GM21786 (cell line): ENCODE measurements around the gene CALCB.

Experiments used
- ATAC-seq: cut with Tn5 transposase; IDR thresholded peaks from one replicate; pipeline ENCODE4 v1.9.1; 2021; ENCODE audit not compliant: unreplicated experiment

Gene CALCB

DNA sequence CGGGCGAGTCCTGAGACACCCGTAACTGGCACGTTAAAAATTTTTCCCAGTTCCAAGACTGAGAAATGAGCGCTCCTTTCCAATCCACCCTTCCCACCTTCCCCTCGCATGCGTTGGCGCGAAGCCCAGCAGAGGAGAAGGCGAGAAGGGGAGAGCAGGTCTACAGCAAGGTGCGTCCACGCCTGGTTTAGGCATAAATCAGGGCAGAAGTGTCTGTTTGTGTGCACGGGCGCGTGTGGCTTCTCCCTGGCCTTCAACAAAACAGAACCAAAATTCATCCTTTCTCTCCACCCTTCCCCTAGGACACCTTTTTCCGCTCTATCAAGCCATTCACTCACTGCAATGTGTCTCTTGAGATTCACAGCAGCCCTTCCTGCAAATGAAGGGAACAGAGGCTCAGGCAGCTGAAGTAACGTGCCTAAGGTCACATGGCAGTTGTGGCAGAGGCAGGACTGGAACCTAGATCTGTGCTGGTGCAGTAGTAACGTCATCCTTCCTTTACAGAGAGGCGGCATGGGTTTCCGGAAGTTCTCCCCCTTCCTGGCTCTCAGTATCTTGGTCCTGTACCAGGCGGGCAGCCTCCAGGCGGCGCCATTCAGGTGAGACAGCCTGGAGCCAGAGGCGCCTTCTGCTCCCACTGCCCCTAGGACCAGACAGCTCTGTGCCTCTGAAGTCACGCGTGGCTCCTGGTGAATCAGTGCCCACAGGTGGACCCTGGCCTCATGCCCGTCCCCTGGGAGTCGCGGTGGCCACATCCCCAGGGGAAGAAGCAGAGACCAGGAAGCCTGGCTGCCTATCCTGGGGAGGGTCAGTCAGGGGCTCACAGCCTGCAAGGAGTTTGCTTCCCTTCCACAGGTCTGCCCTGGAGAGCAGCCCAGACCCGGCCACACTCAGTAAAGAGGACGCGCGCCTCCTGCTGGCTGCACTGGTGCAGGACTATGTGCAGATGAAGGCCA lies 1.1 kb downstream of the CALCB start:
- ATAC-seq: peak; percentile 90

DNA sequence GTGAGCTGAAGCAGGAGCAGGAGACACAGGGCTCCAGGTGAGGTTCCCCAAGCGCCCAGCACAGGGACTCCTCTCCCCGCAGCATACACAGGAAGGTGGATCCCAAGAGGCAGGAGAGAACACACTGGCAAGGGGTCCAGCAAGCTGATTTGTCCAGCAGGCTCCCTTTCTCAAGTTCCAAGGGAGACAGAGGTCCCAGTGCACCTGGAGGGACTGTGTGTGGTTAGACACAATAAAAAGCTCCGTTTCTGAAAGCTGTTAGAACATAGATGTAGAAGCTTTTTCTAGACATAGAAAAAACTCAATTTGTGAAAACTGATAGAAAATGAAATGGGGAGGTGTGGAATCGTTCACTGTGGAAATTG lies 1.8 kb downstream of the CALCB start:
- no peak for ATAC-seq

GRCh38 chr11:15091175-15091574 lies 17.8 kb downstream of the CALCB start:
- ATAC-seq: no peak

GRCh38 chr11:15091625-15092024 lies 18.2 kb downstream of the CALCB start:
- ATAC-seq: no peak

DNA sequence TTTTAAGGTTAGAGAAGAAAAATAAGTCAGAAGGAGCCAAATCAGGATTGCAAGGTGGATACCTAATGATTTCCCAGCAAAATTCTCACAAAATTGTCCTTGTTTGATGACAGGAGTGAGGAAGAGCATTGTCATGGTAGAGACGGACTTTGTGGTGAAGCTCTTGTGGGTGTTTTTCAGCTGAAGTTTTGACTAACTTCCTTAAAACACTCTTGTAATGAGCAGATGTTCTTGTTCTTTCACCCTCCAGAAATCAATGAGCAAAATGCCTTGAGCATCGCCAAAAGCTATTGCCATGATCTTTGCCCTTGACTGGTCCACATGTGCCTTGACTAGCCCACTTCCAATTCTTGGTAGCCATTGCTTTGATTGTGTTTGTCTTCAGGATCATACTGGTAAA lies 20.0 kb downstream of the CALCB start:
- no peak for ATAC-seq

DNA sequence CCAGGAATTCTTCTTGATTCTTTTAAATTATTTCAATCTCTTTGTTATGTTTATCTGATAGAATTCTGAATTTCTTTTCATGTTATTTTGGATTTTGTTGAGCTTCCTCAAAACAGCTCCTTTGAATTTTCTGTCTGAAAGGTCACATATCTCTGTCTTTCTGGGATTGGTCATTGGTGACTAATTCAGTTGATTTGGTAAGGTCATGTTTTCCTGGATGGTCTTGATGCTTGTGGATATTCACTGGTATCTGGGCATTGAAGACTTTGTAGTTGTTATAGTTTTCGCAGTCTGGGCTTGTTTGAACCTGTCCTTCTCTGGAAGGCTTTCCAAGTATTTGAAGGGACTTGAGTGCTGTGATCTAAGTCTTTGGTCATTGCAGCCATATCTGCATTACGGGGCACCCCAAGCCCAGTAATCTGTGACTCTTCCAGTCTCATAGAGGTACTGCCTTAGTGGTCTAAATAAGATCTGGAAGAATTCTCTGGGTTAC lies 22.4 kb downstream of the CALCB start:
- ATAC-seq: no peak

- no peak for ATAC-seq
Observed at GRCh38 chr11:15097411-15097810, 24.0 kb downstream of the CALCB start.

DNA sequence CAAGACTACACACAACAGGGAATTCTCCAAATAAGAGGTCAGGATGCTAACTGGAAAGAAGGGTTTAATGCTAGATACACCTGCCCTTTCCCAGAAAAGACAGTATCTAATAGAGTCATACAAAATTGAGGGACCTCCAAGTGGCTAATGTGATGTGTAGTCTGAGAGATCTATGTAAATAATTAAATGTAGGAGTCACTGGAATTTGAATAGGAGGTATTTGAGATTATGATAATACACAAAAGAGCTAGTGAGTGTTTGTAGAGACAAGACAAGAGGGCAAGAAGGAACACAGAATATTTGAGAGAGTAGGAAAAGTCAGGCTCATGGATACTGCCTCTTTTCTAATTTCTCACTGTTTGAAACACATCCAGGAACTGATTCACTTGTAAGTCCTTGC lies 25.9 kb downstream of the CALCB start:
- no peak for ATAC-seq

GRCh38 chr11:15101072-15101709 lies 27.8 kb downstream of the CALCB start:
- peak; percentile 77 for ATAC-seq

- ATAC-seq: no peak
Observed at GRCh38 chr11:15104166-15104565, 30.8 kb downstream of the CALCB start.

DNA sequence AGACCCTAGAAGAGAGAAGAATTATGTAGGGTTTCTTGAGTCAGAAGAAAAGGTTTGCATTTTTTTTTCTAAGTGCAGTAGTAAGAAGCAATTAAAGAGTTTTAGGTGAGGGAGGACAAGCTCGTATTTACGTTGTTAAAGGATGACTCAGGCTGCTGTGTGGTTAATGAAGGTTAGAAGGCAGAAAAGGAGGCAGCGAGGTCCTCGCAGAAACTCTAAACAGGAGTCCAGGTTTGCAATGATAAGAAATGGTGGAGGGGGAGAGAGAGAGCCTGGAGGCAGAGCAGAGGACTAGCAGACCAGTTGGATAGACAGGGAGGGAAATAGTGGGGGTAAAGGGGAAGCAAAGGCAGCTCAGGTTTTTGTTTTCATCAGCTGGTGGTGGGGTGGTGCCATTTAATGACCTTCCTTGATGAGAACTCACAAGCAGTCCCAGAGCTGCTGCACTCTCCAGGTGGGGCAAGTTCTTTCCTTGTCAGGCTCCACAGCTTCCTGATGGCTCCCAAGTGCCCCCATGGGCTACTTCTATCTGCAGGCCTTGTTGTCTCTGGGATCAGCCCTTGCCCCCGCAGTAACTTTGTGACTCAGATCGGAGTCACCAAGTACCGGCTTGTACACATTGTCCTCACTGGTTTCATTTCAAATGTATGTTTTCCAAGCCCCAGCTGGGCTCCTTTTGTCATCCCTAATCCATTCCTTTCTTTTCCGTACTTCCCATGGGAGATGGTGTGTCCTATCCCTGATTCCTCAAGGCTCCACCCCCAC lies 33.0 kb downstream of the CALCB start:
- no peak for ATAC-seq

- peak; percentile 53 for ATAC-seq
Observed at GRCh38 chr11:15107730-15108515, 34.5 kb downstream of the CALCB start.

- ATAC-seq: no peak
Observed at GRCh38 chr11:15108592-15109130, 35.3 kb downstream of the CALCB start.

DNA sequence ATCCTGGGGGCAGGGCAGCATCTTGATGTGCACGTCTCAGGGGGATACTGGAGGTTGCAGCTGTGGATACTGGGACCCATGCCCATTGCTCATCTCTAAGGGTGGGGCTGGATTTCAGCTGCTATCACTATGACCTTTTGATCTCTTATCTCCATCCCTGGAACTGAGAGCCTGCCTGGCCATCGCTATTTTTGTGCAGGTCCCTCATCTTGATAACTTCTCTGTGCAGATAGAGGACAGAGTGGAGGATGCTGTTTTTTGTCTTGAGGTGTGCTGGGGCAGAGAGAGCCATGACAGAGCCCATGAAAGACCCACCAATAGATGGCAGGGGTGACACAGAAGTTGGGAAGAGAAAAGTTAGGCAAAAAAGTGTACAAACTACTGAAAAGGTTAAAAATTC lies 36.2 kb downstream of the CALCB start:
- ATAC-seq: no peak

DNA sequence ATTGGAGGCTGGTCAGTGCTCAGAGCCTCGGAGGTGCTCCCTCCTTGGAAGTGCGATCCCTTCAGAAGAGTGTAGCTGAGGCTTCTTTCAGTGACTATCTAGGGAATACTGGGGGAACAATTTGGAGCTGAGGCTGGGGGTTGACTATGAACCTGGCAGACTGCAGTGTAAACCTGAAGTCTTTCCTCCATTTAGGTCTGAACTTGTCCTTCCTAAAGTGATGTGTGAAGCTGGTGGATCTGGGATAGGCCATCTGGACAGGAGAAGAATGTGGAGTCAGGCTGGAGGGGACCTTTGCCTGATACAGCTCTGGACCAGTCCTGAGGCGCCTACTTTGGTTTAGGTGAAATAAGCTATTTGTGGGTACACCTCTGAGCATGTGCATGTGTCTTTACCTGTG lies 37.8 kb downstream of the CALCB start:
- no peak for ATAC-seq

- no peak for ATAC-seq
Observed at GRCh38 chr11:15112131-15112541, 38.7 kb downstream of the CALCB start.

DNA sequence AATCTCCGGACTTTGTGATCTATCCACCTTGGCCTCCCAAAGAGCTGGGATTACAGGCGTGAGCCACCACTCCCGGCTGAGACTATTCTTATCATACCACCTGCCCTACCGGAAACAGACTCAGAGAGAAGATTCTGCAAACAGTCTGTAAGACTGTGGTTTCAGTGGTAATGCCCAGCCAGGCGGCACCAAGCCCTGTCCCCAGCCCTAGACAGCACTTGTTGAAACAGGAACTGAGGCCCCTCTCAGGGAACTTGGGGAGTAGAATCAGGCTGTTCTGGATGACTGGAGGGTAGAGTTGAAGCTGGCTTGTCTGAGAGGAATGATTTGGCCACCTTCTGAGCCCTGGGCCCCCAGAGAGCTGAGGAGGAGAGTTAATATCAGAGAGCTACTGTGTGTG lies 40.0 kb downstream of the CALCB start:
- peak; percentile 92 for ATAC-seq

DNA sequence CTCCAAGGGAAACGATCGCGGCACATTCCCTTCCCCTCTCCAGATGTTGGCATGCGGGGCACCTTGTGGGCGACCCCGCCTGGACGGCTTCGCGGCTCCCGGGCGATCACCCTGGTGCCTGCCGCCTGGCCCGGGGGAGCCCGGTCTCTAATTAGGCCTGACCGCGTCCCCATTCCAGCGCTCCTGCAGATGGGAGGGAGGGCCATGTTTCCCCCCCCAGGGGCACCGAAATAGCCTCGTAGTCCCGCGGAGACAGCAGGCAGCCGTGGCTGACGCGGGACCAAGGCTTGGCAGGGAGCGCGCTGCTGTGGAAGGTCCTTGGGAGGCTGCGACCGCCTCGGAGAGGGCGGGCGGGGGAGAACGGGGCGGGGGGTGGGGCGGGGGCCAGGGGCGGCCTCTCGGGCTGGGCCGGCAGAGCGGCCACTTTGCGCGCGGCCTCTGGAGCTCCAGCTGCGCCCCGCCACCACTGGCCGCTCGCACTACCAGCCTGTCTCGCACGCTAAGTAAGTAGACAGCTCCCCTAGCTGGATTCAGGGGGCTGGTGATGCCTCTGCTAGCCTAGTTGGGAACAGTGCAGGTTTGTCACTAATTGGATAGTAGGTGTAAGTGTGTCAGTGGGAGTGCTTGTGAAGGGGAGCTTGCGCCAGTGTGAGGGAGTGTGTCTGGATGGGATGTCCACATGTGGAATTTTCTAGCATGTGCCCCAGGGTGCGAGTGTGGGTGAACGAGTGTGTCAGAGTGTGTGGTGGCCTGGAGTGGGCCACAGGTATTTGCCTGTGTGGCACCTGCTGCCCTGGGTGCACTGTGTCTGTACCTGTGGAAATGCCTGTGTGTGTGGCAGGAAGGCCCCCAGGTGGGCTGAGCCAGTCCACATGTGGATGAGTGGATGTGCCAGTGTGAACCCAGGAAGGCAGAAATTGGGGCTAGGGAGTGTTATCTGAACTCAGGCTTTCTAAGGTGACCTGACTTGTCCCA lies 41.4 kb downstream of the CALCB start, which contains the start of gene INSC:
Gene INSC, plus strand, starts transcription at position 423 of the 975 bp plus-strand sequence. CDS start 34,252 bp downstream, outside the sequence.
- no peak for ATAC-seq

DNA sequence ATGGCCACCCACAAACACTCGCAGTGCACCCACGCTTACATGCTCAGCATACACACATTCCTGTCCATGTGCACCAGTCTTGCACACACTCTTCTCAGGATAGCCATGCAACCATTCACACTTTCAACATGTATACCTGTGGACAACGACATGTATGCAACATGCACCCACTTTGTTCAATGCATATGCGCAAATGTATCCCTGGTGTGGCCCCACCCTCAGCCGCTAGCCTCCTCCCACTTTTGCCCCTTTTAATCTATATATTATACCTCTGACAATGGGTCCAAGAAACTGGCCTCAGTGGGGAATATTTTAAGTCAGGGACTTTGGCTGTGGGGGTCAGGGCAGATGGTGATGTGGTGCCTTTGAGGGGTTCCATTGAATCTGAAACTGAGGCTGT lies 42.3 kb downstream of the CALCB start:
- no peak for ATAC-seq
